D721Med (cell line): Measurements from ENCODE around the gene PIK3CB.
A peak's percentile ranks its signal among the peaks of the same experiment; 100 is the strongest.
"Not testable (repeated sequence)": the region's sequence is repeated elsewhere in the genome, so short reads cannot be mapped to it uniquely, and the experiment has no call there.

Experiments used
- DNase-seq: peaks from one replicate; pipeline ENCODE4 v3.0.0; 2011; ENCODE audit warnings: low spot score; ENCODE audit not compliant: insufficient read length
- FAIRE-seq: peaks from 2 replicates; lab custom pipeline; 2011; peaks lifted over from hg19 to GRCh38; lab: Jason Lieb, UNC
- TF ChIP-seq, protein P1 (sequence below): IDR thresholded peaks from 2 replicates; pipeline ENCODE4 v1.5.1; 2012; ENCODE audit warnings: mild to moderate bottlenecking, control low read depth; ENCODE audit not compliant: insufficient read depth; ENCODE audit errors: missing control alignments

The PIK3CB gene

DNA sequence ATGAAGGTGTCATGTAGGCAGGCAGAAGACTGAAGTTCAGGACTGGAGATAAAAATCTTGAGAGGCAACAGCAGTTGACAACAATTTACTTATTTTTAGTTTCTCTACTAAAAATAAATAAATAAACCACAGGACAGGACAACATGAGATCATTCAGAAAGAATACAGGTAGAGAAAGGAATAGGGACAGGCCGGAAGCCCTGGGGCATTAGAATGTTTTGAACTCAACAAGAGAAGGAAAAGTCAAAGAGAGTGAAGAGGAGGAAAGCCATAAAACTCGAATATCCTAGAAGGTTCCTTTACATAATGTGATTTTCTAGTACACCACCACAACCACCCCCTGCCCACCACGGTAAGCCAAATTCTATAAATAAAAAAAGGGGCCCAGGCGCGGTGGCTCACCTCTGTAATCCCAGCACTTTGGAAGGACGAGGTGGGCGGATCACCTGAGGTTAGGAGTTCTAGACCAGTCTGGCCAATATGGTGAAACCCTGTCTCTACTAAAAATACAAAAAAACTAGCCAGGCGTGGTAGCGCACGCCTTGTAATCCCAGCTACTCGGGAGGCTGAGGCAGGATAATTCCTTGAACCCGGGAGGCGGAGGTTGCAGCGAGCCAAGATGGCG is 4.7 kb downstream of the PIK3CB start:
- DNase-seq (no peak), FAIRE-seq (no peak)
- TF ChIP-seq, protein P1, sequence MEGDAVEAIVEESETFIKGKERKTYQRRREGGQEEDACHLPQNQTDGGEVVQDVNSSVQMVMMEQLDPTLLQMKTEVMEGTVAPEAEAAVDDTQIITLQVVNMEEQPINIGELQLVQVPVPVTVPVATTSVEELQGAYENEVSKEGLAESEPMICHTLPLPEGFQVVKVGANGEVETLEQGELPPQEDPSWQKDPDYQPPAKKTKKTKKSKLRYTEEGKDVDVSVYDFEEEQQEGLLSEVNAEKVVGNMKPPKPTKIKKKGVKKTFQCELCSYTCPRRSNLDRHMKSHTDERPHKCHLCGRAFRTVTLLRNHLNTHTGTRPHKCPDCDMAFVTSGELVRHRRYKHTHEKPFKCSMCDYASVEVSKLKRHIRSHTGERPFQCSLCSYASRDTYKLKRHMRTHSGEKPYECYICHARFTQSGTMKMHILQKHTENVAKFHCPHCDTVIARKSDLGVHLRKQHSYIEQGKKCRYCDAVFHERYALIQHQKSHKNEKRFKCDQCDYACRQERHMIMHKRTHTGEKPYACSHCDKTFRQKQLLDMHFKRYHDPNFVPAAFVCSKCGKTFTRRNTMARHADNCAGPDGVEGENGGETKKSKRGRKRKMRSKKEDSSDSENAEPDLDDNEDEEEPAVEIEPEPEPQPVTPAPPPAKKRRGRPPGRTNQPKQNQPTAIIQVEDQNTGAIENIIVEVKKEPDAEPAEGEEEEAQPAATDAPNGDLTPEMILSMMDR, result no peak

GRCh38 chr3:138829097-138829496 is 5.6 kb downstream of the PIK3CB start:
- DNase-seq (no peak), FAIRE-seq (no peak)
- TF ChIP-seq, protein P1, result no peak

DNA sequence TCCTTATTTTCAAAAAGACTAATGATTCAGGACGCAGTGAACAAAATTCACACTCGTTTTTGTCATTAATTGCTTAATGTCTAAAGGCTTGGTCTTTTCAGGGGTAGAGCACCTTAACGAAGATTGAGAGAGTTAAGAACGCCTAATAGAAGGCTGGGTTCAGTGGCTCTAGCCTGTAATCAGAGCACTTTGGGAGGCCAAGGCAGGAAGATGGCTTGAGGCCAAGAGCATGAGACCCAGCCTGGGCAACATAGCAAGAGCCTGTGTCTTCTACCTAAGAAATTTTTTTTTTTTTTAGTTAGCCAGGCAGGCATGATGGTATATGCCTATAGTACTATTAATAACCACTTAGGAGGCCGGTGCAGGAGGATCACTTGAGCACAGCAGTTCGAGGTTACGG is 7.5 kb downstream of the PIK3CB start:
- DNase-seq (no peak), FAIRE-seq (no peak)
- TF ChIP-seq, protein P1, result no peak

- no peak for DNase-seq
- no peak for FAIRE-seq
- TF ChIP-seq, protein P1, result no peak
These were observed 9.4 kb downstream of the PIK3CB start for GRCh38 chr3:138825336-138825735.

GRCh38 chr3:138824114-138824506 is 10.6 kb downstream of the PIK3CB start:
- no peak for FAIRE-seq
- TF ChIP-seq, protein P1, result no peak
- DNase-seq, result peak; percentile 55

- FAIRE-seq, DNase-seq: not testable (repeated sequence)
These were observed 14.3 kb downstream of the PIK3CB start for GRCh38 chr3:138820379-138820778.

DNA sequence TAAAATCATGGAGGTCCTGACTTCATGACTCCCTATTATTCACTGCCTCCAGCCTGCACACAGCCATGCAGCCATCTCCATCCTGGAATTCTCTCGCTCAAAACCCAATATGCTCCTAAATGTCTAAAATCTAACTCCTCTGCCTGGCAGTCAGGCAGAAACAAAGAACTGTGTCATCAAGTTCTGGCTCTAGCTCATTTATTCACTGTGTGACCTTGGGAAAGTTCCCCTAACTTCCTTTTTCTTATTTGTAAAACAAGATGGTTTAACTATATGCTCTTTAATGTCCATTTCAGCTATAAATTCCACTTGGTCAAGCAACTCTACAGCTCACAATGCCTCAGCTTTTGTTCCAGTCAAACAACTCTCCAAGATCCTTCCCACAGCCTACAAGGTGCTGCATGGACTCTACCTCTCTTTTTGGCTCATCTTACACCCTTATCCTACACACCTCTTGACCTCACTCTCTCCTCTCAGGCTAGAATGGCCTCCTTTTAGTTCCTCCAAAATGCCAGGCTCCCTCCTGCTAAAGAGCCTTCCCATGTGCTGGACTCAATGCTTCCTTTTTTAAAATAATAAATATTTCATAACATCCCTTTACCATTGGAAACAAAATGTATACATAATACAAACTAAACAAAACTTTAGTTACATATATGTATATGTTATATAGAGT is 16.4 kb downstream of the PIK3CB start:
- FAIRE-seq (no peak), DNase-seq (no peak)
- TF ChIP-seq, protein P1, result no peak
